IMR-90 (cell line): ENCODE data around the gene PHF5A. TPM values are rescaled to one million over a fixed set of nuclear protein-coding genes. Genes with fewer than 3 reads are reported as not detected.

ENCODE experiments used
- ATAC-seq: fragments of 200-7000 bp; cut with Tn5 transposase; 2 replicates; pipeline ENCODE4 v1.9.1; 2020; ENCODE audit warnings: low read depth, mild to moderate bottlenecking, moderate library complexity
- BruUV-seq: library from RNA; stranded (reverse); fragments of 400-500 nt; replicated peaks from 2 replicates; lab custom pipeline; 2021; lab: Mats Ljungman, UMichigan
- CTCF ChIA-PET: fragments of 300-600 bp; formaldehyde crosslinking; extraction: SDS; loops from one replicate; lab custom pipeline; 2021; ENCODE audit warnings: antibody characterized with exemption; lab: Yijun Ruan, JAX
- POLR2A ChIA-PET: fragments of 300-600 bp; sonication (Branson Sonifier 250); formaldehyde crosslinking; loops from one replicate; lab custom pipeline; 2022; ENCODE audit warnings: antibody characterized with exemption; ENCODE audit not compliant: unreplicated experiment; lab: Charles Lee
- DNase-seq: peaks from one replicate; pipeline ENCODE4 v3.0.0; 2013
- H2AFZ ChIP-seq: replicated peaks from 2 replicates; pipeline ENCODE3; 2013; ENCODE audit warnings: low read length, mild to moderate bottlenecking; ENCODE audit not compliant: poor library complexity
- H2AK5ac ChIP-seq: 2 replicates; pipeline ENCODE4 v1.6.1; 2013; ENCODE audit warnings: low read depth, low read length, inconsistent platforms
- H2AK9ac ChIP-seq: replicated peaks from 2 replicates; pipeline ENCODE3; 2013; ENCODE audit warnings: mild to moderate bottlenecking, low read depth, low read length, moderate library complexity; ENCODE audit not compliant: poor library complexity
- H2BK120ac ChIP-seq: 2 replicates; pipeline ENCODE4 v1.6.1; 2013; ENCODE audit warnings: low read depth, low read length, inconsistent platforms
- H2BK15ac ChIP-seq: 3 replicates; pipeline ENCODE4 v1.6.1; 2013; ENCODE audit warnings: low read depth, low read length, inconsistent platforms
- H2BK20ac ChIP-seq: 2 replicates; pipeline ENCODE4 v1.6.1; 2013; ENCODE audit warnings: low read depth, mild to moderate bottlenecking, inconsistent platforms, low read length, moderate library complexity
- H2BK5ac ChIP-seq: 2 replicates; pipeline ENCODE4 v1.6.1; 2013; ENCODE audit warnings: mild to moderate bottlenecking, low read depth, low read length, inconsistent platforms; ENCODE audit not compliant: poor library complexity, severe bottlenecking
- H3K14ac ChIP-seq: replicated peaks from 2 replicates; pipeline ENCODE4 v1.6.1; 2013; ENCODE audit warnings: low read depth, low read length, inconsistent platforms
- H3K18ac ChIP-seq: 2 replicates; pipeline ENCODE4 v1.6.1; 2013; ENCODE audit warnings: low read depth, low read length, control low read depth
- H3K23ac ChIP-seq: 2 replicates; pipeline ENCODE4 v1.6.1; 2013; ENCODE audit warnings: low read depth, low read length, inconsistent platforms
- H3K27ac ChIP-seq: 2 replicates; pipeline ENCODE4 v1.5.1; 2013; ENCODE audit warnings: mild to moderate bottlenecking, control low read depth, low read length; ENCODE audit not compliant: insufficient read depth
- H3K27me3 ChIP-seq: 2 replicates; pipeline ENCODE4 v1.6.1; 2013; ENCODE audit warnings: low read length; ENCODE audit not compliant: control insufficient read depth, insufficient read depth
- H3K36me3 ChIP-seq: 2 replicates; pipeline ENCODE4 v1.6.1; 2013; ENCODE audit warnings: low read length, mixed read lengths; ENCODE audit not compliant: control insufficient read depth, insufficient read depth
- H3K4ac ChIP-seq: 2 replicates; pipeline ENCODE4 v1.6.1; 2013; ENCODE audit warnings: low read depth, low read length, inconsistent platforms
- H3K4me1 ChIP-seq: 2 replicates; pipeline ENCODE4 v1.6.1; 2013; ENCODE audit warnings: low read length, mixed read lengths; ENCODE audit not compliant: control insufficient read depth, insufficient read depth
- H3K4me2 ChIP-seq: 2 replicates; pipeline ENCODE4 v1.6.1; 2013; ENCODE audit warnings: low read depth, mild to moderate bottlenecking, control low read depth, low read length, moderate library complexity
- H3K4me3 ChIP-seq: 2 replicates; pipeline ENCODE4 v1.5.1; 2013; ENCODE audit warnings: low read depth, mild to moderate bottlenecking, control low read depth, low read length, moderate library complexity; ENCODE audit not compliant: insufficient read depth
- H3K56ac ChIP-seq: 2 replicates; pipeline ENCODE4 v1.6.1; 2013; ENCODE audit warnings: low read length, inconsistent platforms; ENCODE audit not compliant: insufficient read depth; ENCODE audit errors: extremely low read depth
- H3K79me1 ChIP-seq, 2 experiments: 2 replicates each; pipeline ENCODE4 v1.6.1; 2013; ENCODE audit warnings: low read length in 2 of 2, inconsistent platforms in 1 of 2, low read depth in 1 of 2
- H3K9ac ChIP-seq: 2 replicates; pipeline ENCODE4 v1.6.1; 2013; ENCODE audit warnings: low read depth, low read length, control low read depth
- H3K9me1 ChIP-seq: 2 replicates; pipeline ENCODE4 v1.6.1; 2013; ENCODE audit warnings: low read length, inconsistent platforms; ENCODE audit not compliant: insufficient read depth
- H3K9me3 ChIP-seq: 2 replicates; pipeline ENCODE4 v1.6.1; 2013; ENCODE audit warnings: low read length; ENCODE audit not compliant: control insufficient read depth, insufficient read depth
- H4K20me1 ChIP-seq: 2 replicates; pipeline ENCODE4 v1.6.1; 2013; ENCODE audit warnings: low read length, inconsistent platforms; ENCODE audit not compliant: insufficient read depth
- H4K5ac ChIP-seq: 2 replicates; pipeline ENCODE4 v1.6.1; 2013; ENCODE audit warnings: mild to moderate bottlenecking, low read depth, low read length, control low read depth
- H4K8ac ChIP-seq, 2 experiments: 2 replicates each; pipeline ENCODE4 v1.6.1; 2013; ENCODE audit warnings: low read depth in 2 of 2, low read length in 2 of 2, control low read depth in 1 of 2, inconsistent platforms in 1 of 2
- H4K91ac ChIP-seq: 2 replicates; pipeline ENCODE4 v1.6.1; 2013; ENCODE audit warnings: low read depth, low read length, inconsistent platforms; ENCODE audit not compliant: insufficient read depth
- BHLHE40 ChIP-seq: fragments of 150-350 bp; IDR thresholded peaks from 2 replicates; pipeline ENCODE4 v1.6.1; 2016; ENCODE audit warnings: mild to moderate bottlenecking, low read depth, low read length
- CEBPB ChIP-seq: IDR thresholded peaks from 2 replicates; pipeline ENCODE4 v1.6.1; 2012; ENCODE audit warnings: low read depth, low read length, improper control_type of control experiment
- CHD1 ChIP-seq: IDR thresholded peaks from 2 replicates; pipeline ENCODE4 v1.6.1; 2012; ENCODE audit warnings: low read depth, low read length, improper control_type of control experiment
- CTCF ChIP-seq: conservative IDR thresholded peaks from 2 replicates; pipeline ENCODE4 v1.5.1; 2012; ENCODE audit warnings: mild to moderate bottlenecking, low read depth, low read length, improper control_type of control experiment
- FOS ChIP-seq: fragments of 150-350 bp; IDR thresholded peaks from 2 replicates; pipeline ENCODE4 v1.6.1; 2016; ENCODE audit warnings: low read depth, low read length
- MAFK ChIP-seq: IDR thresholded peaks from 2 replicates; pipeline ENCODE4 v1.6.1; 2012; ENCODE audit warnings: low read depth, low read length, improper control_type of control experiment
- MAZ ChIP-seq: IDR thresholded peaks from 2 replicates; pipeline ENCODE4 v1.6.1; 2012; ENCODE audit warnings: low read depth, mild to moderate bottlenecking, low read length, improper control_type of control experiment, moderate library complexity, borderline replicate concordance
- MXI1 ChIP-seq: IDR thresholded peaks from 2 replicates; pipeline ENCODE4 v1.6.1; 2012; ENCODE audit warnings: low read depth, mild to moderate bottlenecking, low read length, moderate library complexity, borderline replicate concordance
- NFE2L2 ChIP-seq: fragments of 150-350 bp; IDR thresholded peaks from 2 replicates; pipeline ENCODE4 v1.6.1; 2016; ENCODE audit warnings: low read depth, mild to moderate bottlenecking, low read length
- POLR2A ChIP-seq: IDR thresholded peaks from 2 replicates; pipeline ENCODE4 v1.6.1; 2012; ENCODE audit warnings: mild to moderate bottlenecking, low read depth, low read length
- RAD21 ChIP-seq: IDR thresholded peaks from 2 replicates; pipeline ENCODE4 v1.6.1; 2012; ENCODE audit warnings: low read length, improper control_type of control experiment
- RCOR1 ChIP-seq: IDR thresholded peaks from 2 replicates; pipeline ENCODE4 v1.6.1; 2012; ENCODE audit warnings: mild to moderate bottlenecking, low read length, improper control_type of control experiment; ENCODE audit not compliant: insufficient replicate concordance
- RFX5 ChIP-seq: IDR thresholded peaks from 2 replicates; pipeline ENCODE4 v1.8.0; 2012; ENCODE audit warnings: low read depth, mild to moderate bottlenecking, low read length, moderate library complexity
- SMC3 ChIP-seq: fragments of 150-350 bp; IDR thresholded peaks from 2 replicates; pipeline ENCODE4 v1.6.1; 2016; ENCODE audit warnings: low read depth, mild to moderate bottlenecking, antibody characterized with exemption, low read length, moderate library complexity
- WGBS, 2 experiments: methylation state at CpG; one replicate each; pipeline versions ENCODE4 v1.1.5 to v1.1.7; 2013; ENCODE audit warnings: missing lambda C conversion rate in 2 of 2; ENCODE audit not compliant: insufficient read length in 1 of 2; ENCODE audit errors: extremely low coverage in 2 of 2; 5-methylcytosine and 5-hydroxymethylcytosine counted together
- dilution Hi-C: fragments of 300-500 bp; cut with HindIII; formaldehyde crosslinking; loops from one replicate; pipeline ENCODE4 v1.14.3; 2018; ENCODE audit warnings: low sequenced_read_pairs; ENCODE audit not compliant: unreplicated experiment
- in situ Hi-C: fragments of 300-500 bp; cut with MboI; formaldehyde crosslinking; loops from 3 replicates; pipeline ENCODE4 v1.14.3; 2019; ENCODE audit warnings: low sequenced_read_pairs, inconsistent platforms, mixed read lengths
- intact Hi-C: fragments of 100-400 bp; cut with micrococcal nuclease; formaldehyde crosslinking; loops from 2 replicates; pipeline ENCODE4 v1.10.0; 2022
- polyA plus RNA-seq, 3 experiments: library from polyadenylated mRNA; depleted of rRNA; stranded (reverse); fragments of >200 nt; gene quantifications; 2 replicates each; pipeline ENCODE4 v1.2.3, GENCODE V29; 2012; ENCODE audit warnings: low replicate concordance in 1 of 3
- total RNA-seq: library from RNA; depleted of rRNA; stranded (reverse); fragments of >200 nt; gene quantifications from 2 replicates; pipeline ENCODE4 v1.2.3, GENCODE V29; 2012
- TF ChIP-seq, protein P1 (sequence below): fragments of 150-350 bp; IDR thresholded peaks from 2 replicates; pipeline ENCODE4 v1.6.1; 2017; ENCODE audit warnings: mild to moderate bottlenecking, antibody characterized with exemption, low read length, low read depth
- TF ChIP-seq, protein P2 (sequence below): fragments of 150-350 bp; IDR thresholded peaks from 2 replicates; pipeline ENCODE4 v1.6.1; 2016; ENCODE audit warnings: low read depth, mild to moderate bottlenecking, low read length, moderate library complexity, borderline replicate concordance

PHF5A gene
- total and polyA plus RNA-seq, 2 of the 4 experiments (the other 2 are of a cell fraction), result 50.9 to 54.9 TPM

DNA sequence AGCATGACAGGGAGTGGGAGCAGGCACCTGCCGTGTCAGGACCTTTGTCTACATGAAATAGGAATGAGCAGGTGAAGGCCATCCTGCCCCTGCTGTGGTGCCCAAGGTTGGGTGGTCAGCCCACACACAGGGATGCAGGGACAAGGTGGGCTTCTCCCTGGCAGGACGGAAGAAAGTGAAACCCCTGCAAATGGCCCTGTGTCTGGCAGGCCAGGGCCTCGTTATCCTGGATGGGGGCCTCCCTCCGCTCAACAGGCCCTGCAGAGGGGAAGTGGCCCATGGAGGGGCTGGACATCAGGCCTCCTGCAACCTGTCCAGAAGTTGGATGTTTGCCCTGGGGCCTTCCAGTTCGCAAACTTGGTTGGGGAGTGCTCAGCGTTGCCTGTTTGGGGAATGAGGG lies 36.8 kb downstream of the PHF5A start:
- WGBS, 2 experiments, result 83% methylated on average over 2 of the region's 6 CpGs; no CpG with 5 or more reads in 1 of the 2 experiments
- Histone ChIP-seq H3K27me3 (no peaks in the 10 kb centered on the region), H3K14ac (no peak overlapping the region), H3K56ac (no peak overlapping the region), H2BK15ac (no peak overlapping the region), H4K5ac (no peak overlapping the region), H2BK120ac (no peak overlapping the region), H2AFZ (no peak overlapping the region), H3K9me3 (no peaks in the 10 kb centered on the region), H4K20me1 (peaks cover 58% of the 10 kb centered on the region), H4K8ac (no peak overlapping the region), H4K91ac (no peak overlapping the region), H3K23ac (no peak overlapping the region), H3K4me1 (no peaks in the 10 kb centered on the region), H2AK5ac (no peak overlapping the region), H3K36me3 (peaks cover 42% of the 10 kb centered on the region), H2BK5ac (no peak overlapping the region), H2AK9ac (no peak overlapping the region), H3K9ac (no peak overlapping the region), H3K9me1 (peaks cover 9% of the 10 kb centered on the region), H2BK20ac (no peak overlapping the region), H3K4ac (no peak overlapping the region), H3K27ac (no peak overlapping the region), H3K79me1 (peaks cover 20 to 56% of the 10 kb centered on the region in 2 experiments), H3K4me3 (no peak overlapping the region), H3K18ac (no peak overlapping the region), H3K4me2 (no peak overlapping the region)
- in situ Hi-C loops (no loop called here), dilution Hi-C loops (no loop called here), intact Hi-C loops (no loop called here)
- DNase-seq, result no peak
- ATAC-seq, result no peak
- CTCF ChIA-PET, result no interaction called here
- no peak for TF ChIP-seq RCOR1
- no peak for TF ChIP-seq RAD21
- TF ChIP-seq CHD1, result no peak
- TF ChIP-seq CEBPB, result no peak
- no peak for TF ChIP-seq SMC3
- TF ChIP-seq CTCF, result no peak
- no peak for TF ChIP-seq FOS
- no peak for TF ChIP-seq MAZ
- TF ChIP-seq MAFK, result no peak
- no peak for TF ChIP-seq BHLHE40
- no peak for TF ChIP-seq RFX5
- no peak for TF ChIP-seq MXI1
- TF ChIP-seq POLR2A, result no peak
- no peak for TF ChIP-seq NFE2L2
- TF ChIP-seq, protein P1, sequence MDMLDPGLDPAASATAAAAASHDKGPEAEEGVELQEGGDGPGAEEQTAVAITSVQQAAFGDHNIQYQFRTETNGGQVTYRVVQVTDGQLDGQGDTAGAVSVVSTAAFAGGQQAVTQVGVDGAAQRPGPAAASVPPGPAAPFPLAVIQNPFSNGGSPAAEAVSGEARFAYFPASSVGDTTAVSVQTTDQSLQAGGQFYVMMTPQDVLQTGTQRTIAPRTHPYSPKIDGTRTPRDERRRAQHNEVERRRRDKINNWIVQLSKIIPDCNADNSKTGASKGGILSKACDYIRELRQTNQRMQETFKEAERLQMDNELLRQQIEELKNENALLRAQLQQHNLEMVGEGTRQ, result no peak
- TF ChIP-seq, protein P2, sequence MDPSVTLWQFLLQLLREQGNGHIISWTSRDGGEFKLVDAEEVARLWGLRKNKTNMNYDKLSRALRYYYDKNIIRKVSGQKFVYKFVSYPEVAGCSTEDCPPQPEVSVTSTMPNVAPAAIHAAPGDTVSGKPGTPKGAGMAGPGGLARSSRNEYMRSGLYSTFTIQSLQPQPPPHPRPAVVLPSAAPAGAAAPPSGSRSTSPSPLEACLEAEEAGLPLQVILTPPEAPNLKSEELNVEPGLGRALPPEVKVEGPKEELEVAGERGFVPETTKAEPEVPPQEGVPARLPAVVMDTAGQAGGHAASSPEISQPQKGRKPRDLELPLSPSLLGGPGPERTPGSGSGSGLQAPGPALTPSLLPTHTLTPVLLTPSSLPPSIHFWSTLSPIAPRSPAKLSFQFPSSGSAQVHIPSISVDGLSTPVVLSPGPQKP, result no peak
- POLR2A ChIA-PET, result no interaction called here
- BruUV-seq, result no TSS peak
